Calu3 (cell line): ENCODE measurements around the gene TLE3. TPM values are rescaled to one million over a fixed set of nuclear protein-coding genes. Genes with fewer than 3 reads are reported as not detected.

Experiments used
- BruUV-seq: library from RNA; stranded (reverse); fragments of 400-500 nt; replicated peaks from 2 replicates; lab custom pipeline; 2021; lab: Mats Ljungman, UMichigan
- CTCF ChIA-PET: fragments of 300-600 bp; sonication (Branson Sonifier 250); formaldehyde crosslinking; loops from one replicate; lab custom pipeline; 2022; ENCODE audit warnings: antibody characterized with exemption; lab: Charles Lee
- DNase-seq: peaks from one replicate; pipeline ENCODE4 v3.0.0; 2022
- H3K27ac Mint-ChIP-seq: one replicate; pipeline ENCODE4 v1.8.0; 2022; ENCODE audit warnings: mixed read lengths; ENCODE audit not compliant: unreplicated experiment
- H3K27me3 Mint-ChIP-seq: one replicate; pipeline ENCODE4 v1.8.0; 2022; ENCODE audit warnings: mixed read lengths; ENCODE audit not compliant: unreplicated experiment
- H3K36me3 Mint-ChIP-seq: one replicate; pipeline ENCODE4 v1.8.0; 2022; ENCODE audit warnings: mild to moderate bottlenecking, moderate library complexity, mixed read lengths; ENCODE audit not compliant: insufficient read depth, unreplicated experiment
- H3K4me1 Mint-ChIP-seq: one replicate; pipeline ENCODE4 v1.8.0; 2022; ENCODE audit warnings: mild to moderate bottlenecking, low read depth, mixed read lengths; ENCODE audit not compliant: unreplicated experiment
- H3K4me3 Mint-ChIP-seq: one replicate; pipeline ENCODE4 v1.8.0; 2022; ENCODE audit warnings: mild to moderate bottlenecking, low read depth, moderate library complexity, mixed read lengths; ENCODE audit not compliant: unreplicated experiment
- H3K9me3 Mint-ChIP-seq: one replicate; pipeline ENCODE4 v1.8.0; 2022; ENCODE audit warnings: low read depth, mixed read lengths; ENCODE audit not compliant: unreplicated experiment
- CTCF ChIP-seq: fragments of 200-600 bp; IDR thresholded peaks from one replicate; pipeline ENCODE4 v1.8.0; 2022; ENCODE audit warnings: antibody characterized with exemption; ENCODE audit not compliant: unreplicated experiment
- intact Hi-C: fragments of 100-400 bp; cut with micrococcal nuclease; formaldehyde crosslinking; loops from one replicate; pipeline ENCODE4 v1.10.0; 2022; ENCODE audit not compliant: unreplicated experiment
- microRNA-seq: library from miRNA; unstranded; fragments of <30 nt; microRNA quantifications from one replicate; pipeline ENCODE4 v1.2.0, GENCODE V29; 2022
- total RNA-seq: library from RNA; stranded (reverse); gene quantifications from 2 replicates; pipeline ENCODE4 v1.2.3, GENCODE V29; 2022

Gene TLE3
- total RNA-seq, 1 experiment from 2014 or later, result 54.8 TPM

DNA sequence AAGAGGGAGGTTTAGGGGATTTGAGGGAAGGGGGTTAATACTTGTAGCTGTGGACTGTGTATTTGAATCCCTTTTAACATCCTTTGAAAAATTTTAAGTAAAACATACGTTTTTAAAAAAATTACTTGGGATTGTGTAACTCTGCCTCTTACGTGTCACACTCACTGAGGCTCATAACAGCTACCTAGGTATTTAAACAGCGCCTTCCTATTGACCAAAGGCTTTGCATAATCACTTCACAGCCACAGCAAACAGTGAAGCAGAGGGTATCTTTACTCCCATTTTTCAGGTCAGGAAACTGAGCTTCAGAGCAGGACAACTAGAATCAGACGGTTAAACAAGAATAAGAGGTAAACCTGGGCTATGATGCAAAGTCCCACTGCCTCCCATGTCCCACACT lies 95.9 kb downstream of the TLE3 start:
- CTCF ChIA-PET, result no interaction called here

GRCh38 chr15:69999392-70000085 lies 98.2 kb downstream of the TLE3 start:
- no peaks in the 10 kb centered on the region for H3K36me3 Mint-ChIP-seq
- DNase-seq, result no peak
- intact Hi-C loops, result no loop called here
- no TSS peak for BruUV-seq
- peaks cover 77% of the 10 kb centered on the region for H3K27me3 Mint-ChIP-seq
- peaks cover 17% of the 10 kb centered on the region for H3K4me1 Mint-ChIP-seq
- no peak overlapping the region for H3K27ac Mint-ChIP-seq
- H3K9me3 Mint-ChIP-seq, result no peaks in the 10 kb centered on the region
- no peak overlapping the region for H3K4me3 Mint-ChIP-seq
- no peak for TF ChIP-seq CTCF
- CTCF ChIA-PET, result interaction anchor here (0.6 to 0.9 kb wide), 2 partner anchors 156 to 401 kb away, joined by 3 read pairs; no protein-coding TSS in a partner anchor

More for the DNA sequence above, 95.9 kb downstream of the TLE3 start:
- Mint-ChIP-seq H3K4me3 (no peak overlapping the region), H3K36me3 (no peaks in the 10 kb centered on the region), H3K27me3 (peaks cover 80% of the 10 kb centered on the region), H3K4me1 (peaks cover 15% of the 10 kb centered on the region), H3K9me3 (no peaks in the 10 kb centered on the region), H3K27ac (no peak overlapping the region)
- no TSS peak for BruUV-seq
- no peak for TF ChIP-seq CTCF
- DNase-seq, result no peak
- intact Hi-C loops, result no loop called here

DNA sequence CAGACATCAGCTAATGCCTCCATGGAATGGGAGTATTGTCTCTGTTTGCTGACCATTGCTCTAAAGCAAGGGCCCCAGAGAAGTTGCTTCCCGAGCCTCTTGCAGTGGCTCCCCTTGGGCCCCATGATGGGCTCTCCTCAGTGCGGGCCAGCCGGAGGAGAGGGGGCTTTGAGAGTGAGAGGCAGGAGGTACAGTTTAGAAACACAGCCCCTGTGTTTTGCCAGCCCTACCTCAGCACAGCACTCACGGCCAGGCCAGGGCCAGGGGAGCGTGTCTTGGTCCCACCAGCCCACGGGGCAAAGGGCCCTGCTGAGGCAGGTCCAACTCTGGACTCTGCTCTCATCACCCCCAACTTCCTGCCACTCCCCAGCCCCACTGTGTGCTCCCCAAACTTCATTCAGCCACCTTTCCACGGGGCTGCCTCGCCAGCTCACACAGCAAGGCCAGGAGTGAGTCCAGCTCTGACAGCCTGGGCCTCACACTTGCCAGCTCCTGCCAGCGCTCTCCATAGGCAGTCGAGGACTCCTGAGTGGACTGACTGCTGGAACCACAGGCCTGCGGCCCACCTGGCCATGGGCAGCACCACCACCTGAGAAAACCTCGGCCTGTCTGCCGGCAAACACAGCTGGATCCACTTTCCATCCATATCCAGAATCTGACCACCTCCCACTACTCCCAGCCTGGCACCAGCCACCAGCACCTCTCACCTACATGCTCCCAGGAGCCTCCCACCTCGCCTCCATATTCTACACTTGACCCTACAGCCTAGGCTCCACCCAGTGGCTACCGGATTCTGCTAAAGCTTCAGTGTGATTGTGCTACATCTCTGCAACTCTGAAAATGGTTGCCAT lies 99.0 kb downstream of the TLE3 start:
- TF ChIP-seq CTCF, result no peak
- no peaks in the 10 kb centered on the region for H3K9me3 Mint-ChIP-seq
- H3K36me3 Mint-ChIP-seq, result no peaks in the 10 kb centered on the region
- no peak overlapping the region for H3K27ac Mint-ChIP-seq
- CTCF ChIA-PET, result interaction anchor here (0.9 to 1.4 kb wide), 4 partner anchors 9 to 521 kb away, joined by 3 to 7 read pairs (median 4); no protein-coding TSS in a partner anchor
- no peak overlapping the region for H3K4me3 Mint-ChIP-seq
- BruUV-seq, result no TSS peak
- intact Hi-C loops, result no loop called here
- peaks cover 76% of the 10 kb centered on the region for H3K27me3 Mint-ChIP-seq
- H3K4me1 Mint-ChIP-seq, result peaks cover 17% of the 10 kb centered on the region
- DNase-seq, result no peak

GRCh38 chr15:69997813-69998212 lies 99.9 kb downstream of the TLE3 start:
- Mint-ChIP-seq H3K4me1 (peaks cover 17% of the 10 kb centered on the region), H3K9me3 (no peaks in the 10 kb centered on the region), H3K4me3 (no peak overlapping the region), H3K36me3 (no peaks in the 10 kb centered on the region), H3K27me3 (peaks cover 76% of the 10 kb centered on the region), H3K27ac (peak overlapping the region; percentile 27)
- intact Hi-C loops, result no loop called here
- peak; percentile 90 for DNase-seq
- CTCF ChIA-PET, result interaction anchor here (0.7 to 1.4 kb wide), 10 partner anchors 10 to 520 kb away, joined by 3 to 7 read pairs (median 3); no protein-coding TSS in a partner anchor
- TF ChIP-seq CTCF, result no peak
- BruUV-seq, result no TSS peak

Small RNAs within 50 kb of the gene (microRNA-seq; reads per million reads assigned to microRNA genes)
- 334 reads per million, percentile 75 among the genes with 10 or more reads in this experiment for gene MIR629
